ENCODE measurements around the gene MICAL3. TPM values are rescaled to one million over a fixed set of nuclear protein-coding genes. Genes with fewer than 3 reads are reported as not detected.

MICAL3 gene
- total and polyA plus RNA-seq, 2 of the 8 experiments (the other 6 are each of a cell fraction or from before 2014, with no cell fraction given): 8.3 to 41.8 TPM

DNA sequence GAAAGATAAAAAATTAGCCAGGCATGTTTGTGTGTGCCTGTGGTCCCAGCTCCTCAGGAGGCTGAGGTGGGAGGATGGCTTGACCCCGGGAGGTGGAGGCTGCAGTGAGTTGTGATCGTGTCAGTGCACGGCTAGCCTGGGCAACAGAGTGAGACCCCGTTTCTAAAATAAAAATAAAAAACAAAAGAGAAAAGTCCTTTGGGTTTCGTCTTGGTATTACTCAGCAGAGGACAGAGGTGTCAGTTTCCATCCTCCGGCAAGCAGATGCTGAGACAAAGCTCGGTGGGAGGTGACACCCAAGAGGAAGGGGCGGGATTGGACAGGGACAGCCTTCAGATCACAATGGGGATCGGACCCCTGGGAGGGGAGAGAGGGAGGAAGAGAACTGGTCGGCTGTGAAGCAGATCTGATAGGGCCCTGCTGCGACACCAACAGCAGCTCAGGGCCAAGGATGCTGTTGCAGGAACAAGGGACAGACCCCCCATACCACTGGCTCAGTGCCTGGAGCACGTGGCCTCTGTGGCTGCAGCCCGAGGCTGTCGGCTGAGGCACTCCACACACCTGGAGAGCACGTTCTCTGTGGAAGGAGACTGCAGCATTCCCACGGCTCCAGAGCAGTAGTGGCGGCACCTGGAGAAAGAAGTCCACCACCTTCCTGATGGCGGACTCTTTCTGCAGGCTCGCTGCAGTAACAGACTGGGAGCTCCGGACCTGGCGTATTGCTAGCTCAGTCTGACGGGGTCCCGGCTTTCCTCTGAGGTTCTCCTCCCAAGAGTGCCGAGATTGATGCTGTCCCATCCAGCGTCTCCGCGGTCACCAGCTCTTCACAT lies 244.9 kb downstream of the MICAL3 start (continued):
- TF ChIP-seq, protein P1, sequence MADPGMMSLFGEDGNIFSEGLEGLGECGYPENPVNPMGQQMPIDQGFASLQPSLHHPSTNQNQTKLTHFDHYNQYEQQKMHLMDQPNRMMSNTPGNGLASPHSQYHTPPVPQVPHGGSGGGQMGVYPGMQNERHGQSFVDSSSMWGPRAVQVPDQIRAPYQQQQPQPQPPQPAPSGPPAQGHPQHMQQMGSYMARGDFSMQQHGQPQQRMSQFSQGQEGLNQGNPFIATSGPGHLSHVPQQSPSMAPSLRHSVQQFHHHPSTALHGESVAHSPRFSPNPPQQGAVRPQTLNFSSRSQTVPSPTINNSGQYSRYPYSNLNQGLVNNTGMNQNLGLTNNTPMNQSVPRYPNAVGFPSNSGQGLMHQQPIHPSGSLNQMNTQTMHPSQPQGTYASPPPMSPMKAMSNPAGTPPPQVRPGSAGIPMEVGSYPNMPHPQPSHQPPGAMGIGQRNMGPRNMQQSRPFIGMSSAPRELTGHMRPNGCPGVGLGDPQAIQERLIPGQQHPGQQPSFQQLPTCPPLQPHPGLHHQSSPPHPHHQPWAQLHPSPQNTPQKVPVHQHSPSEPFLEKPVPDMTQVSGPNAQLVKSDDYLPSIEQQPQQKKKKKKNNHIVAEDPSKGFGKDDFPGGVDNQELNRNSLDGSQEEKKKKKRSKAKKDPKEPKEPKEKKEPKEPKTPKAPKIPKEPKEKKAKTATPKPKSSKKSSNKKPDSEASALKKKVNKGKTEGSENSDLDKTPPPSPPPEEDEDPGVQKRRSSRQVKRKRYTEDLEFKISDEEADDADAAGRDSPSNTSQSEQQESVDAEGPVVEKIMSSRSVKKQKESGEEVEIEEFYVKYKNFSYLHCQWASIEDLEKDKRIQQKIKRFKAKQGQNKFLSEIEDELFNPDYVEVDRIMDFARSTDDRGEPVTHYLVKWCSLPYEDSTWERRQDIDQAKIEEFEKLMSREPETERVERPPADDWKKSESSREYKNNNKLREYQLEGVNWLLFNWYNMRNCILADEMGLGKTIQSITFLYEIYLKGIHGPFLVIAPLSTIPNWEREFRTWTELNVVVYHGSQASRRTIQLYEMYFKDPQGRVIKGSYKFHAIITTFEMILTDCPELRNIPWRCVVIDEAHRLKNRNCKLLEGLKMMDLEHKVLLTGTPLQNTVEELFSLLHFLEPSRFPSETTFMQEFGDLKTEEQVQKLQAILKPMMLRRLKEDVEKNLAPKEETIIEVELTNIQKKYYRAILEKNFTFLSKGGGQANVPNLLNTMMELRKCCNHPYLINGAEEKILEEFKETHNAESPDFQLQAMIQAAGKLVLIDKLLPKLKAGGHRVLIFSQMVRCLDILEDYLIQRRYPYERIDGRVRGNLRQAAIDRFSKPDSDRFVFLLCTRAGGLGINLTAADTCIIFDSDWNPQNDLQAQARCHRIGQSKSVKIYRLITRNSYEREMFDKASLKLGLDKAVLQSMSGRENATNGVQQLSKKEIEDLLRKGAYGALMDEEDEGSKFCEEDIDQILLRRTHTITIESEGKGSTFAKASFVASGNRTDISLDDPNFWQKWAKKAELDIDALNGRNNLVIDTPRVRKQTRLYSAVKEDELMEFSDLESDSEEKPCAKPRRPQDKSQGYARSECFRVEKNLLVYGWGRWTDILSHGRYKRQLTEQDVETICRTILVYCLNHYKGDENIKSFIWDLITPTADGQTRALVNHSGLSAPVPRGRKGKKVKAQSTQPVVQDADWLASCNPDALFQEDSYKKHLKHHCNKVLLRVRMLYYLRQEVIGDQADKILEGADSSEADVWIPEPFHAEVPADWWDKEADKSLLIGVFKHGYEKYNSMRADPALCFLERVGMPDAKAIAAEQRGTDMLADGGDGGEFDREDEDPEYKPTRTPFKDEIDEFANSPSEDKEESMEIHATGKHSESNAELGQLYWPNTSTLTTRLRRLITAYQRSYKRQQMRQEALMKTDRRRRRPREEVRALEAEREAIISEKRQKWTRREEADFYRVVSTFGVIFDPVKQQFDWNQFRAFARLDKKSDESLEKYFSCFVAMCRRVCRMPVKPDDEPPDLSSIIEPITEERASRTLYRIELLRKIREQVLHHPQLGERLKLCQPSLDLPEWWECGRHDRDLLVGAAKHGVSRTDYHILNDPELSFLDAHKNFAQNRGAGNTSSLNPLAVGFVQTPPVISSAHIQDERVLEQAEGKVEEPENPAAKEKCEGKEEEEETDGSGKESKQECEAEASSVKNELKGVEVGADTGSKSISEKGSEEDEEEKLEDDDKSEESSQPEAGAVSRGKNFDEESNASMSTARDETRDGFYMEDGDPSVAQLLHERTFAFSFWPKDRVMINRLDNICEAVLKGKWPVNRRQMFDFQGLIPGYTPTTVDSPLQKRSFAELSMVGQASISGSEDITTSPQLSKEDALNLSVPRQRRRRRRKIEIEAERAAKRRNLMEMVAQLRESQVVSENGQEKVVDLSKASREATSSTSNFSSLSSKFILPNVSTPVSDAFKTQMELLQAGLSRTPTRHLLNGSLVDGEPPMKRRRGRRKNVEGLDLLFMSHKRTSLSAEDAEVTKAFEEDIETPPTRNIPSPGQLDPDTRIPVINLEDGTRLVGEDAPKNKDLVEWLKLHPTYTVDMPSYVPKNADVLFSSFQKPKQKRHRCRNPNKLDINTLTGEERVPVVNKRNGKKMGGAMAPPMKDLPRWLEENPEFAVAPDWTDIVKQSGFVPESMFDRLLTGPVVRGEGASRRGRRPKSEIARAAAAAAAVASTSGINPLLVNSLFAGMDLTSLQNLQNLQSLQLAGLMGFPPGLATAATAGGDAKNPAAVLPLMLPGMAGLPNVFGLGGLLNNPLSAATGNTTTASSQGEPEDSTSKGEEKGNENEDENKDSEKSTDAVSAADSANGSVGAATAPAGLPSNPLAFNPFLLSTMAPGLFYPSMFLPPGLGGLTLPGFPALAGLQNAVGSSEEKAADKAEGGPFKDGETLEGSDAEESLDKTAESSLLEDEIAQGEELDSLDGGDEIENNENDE (IDR thresholded peaks at IDR 0.05; ENCODE audit: insufficient replicate concordance, low read length): no peak
- TF ChIP-seq BACH1 (IDR thresholded peaks at IDR 0.05; ENCODE audit: low read length) (no peak), TBP (IDR thresholded peaks at IDR 0.05; ENCODE audit: low read depth, low read length) (no peak), CBX5 (IDR thresholded peaks at IDR 0.05; ENCODE audit: low read depth, low read length) (no peak), TEAD4 (IDR thresholded peaks at IDR 0.05; ENCODE audit: low read depth, low read length) (no peak), HDAC6 (IDR thresholded peaks at IDR 0.05; ENCODE audit: low read depth, low read length) (no peak), KDM5A (IDR thresholded peaks at IDR 0.05; ENCODE audit: low read length) (no peak), FOSL1 (IDR thresholded peaks at IDR 0.05; ENCODE audit: insufficient read depth, low read depth, low read length) (no peak), CREB1 (IDR thresholded peaks at IDR 0.05) (no peak), SP4 (IDR thresholded peaks at IDR 0.05; ENCODE audit: low read length) (no peak), HDAC2 (IDR thresholded peaks at IDR 0.05; ENCODE audit: borderline replicate concordance in 1 of 2, low read depth in 2 of 2, low read length in 2 of 2) (no peak)
